ENCODE results near the gene DZIP3. TPM values are rescaled to one million over a fixed set of nuclear protein-coding genes. Genes with fewer than 3 reads are reported as not detected.

DZIP3 gene
- total and polyA plus RNA-seq, 2 of the 13 experiments (the other 11 are each of a cell fraction or from before 2014, with no cell fraction given) = 11.3 to 17.3 TPM

- H3K9ac ChIP-seq (ENCODE audit: insufficient read depth, low read depth, low read length) = no peak overlapping the region
- DNase-seq (ENCODE audit: low spot score) = no peak
- H2AFZ ChIP-seq (ENCODE audit: low read length) = no peak overlapping the region
- H3K79me2 ChIP-seq (ENCODE audit: insufficient read depth, low read length) = no peaks in the 10 kb centered on the region
- ATAC-seq = no peak
- no peak overlapping the region for H3K4me2 ChIP-seq (ENCODE audit: low read depth, low read length)
- intact Hi-C loops (cut with micrococcal nuclease; ENCODE audit: unreplicated experiment) (no loop called here), in situ Hi-C loops (cut with HindIII; ENCODE audit: extremely low pct_ligation_motif_present, low pct_unique_long_range_greater_than_20kb) (no loop called here)
- ChIA-PET POLR2A (no interaction called here), CTCF (ENCODE audit: low intra/inter-chr PET ratio, low total read pairs) (no interaction called here)
- no peaks in the 10 kb centered on the region for H3K27me3 ChIP-seq (ENCODE audit: control insufficient read depth in 1 of 2, insufficient read depth in 2 of 2, low read length in 2 of 2)
- H3K4me1 ChIP-seq (ENCODE audit: insufficient read depth, low read length) = no peaks in the 10 kb centered on the region
- no peaks in the 10 kb centered on the region for H4K20me1 ChIP-seq (ENCODE audit: insufficient read depth, low read length)
- no peaks in the 10 kb centered on the region for H3K9me3 ChIP-seq (ENCODE audit: low read length)
- no peak overlapping the region for H3K27ac ChIP-seq (ENCODE audit: extremely low read length, insufficient read depth, low read length)
- no TSS peak for BruUV-seq (replicated peaks)
- no peak overlapping the region for H3K4me3 ChIP-seq (replicated peaks in 1 of 3; ENCODE audit: insufficient read depth in 1 of 3, low read depth in 2 of 3, low read length in 3 of 3)
- no peak for TF ChIP-seq IKZF1 (IDR thresholded peaks at IDR 0.05)
- no peak for TF ChIP-seq HDAC1 (CRISPR knock-in tag; IDR thresholded peaks at IDR 0.05)
- no peak for TF ChIP-seq HNF4A (CRISPR knock-in tag; IDR thresholded peaks at IDR 0.05)
- no peak for TF ChIP-seq ZNF720 (CRISPR knock-in tag; IDR thresholded peaks at IDR 0.05)
- no peak for TF ChIP-seq ZMYM3 (CRISPR knock-in tag; IDR thresholded peaks at IDR 0.05)
- TF ChIP-seq THAP8 (CRISPR knock-in tag; IDR thresholded peaks at IDR 0.05; ENCODE audit: borderline replicate concordance) = no peak
- no peak for TF ChIP-seq ZKSCAN1 (IDR thresholded peaks at IDR 0.05; ENCODE audit: low read length)
- TF ChIP-seq GPBP1L1 (CRISPR knock-in tag; IDR thresholded peaks at IDR 0.05) = no peak
- TF ChIP-seq ZC3H13 (CRISPR knock-in tag; IDR thresholded peaks at IDR 0.05) = no peak
- no peak for TF ChIP-seq MEIS1 (CRISPR knock-in tag; IDR thresholded peaks at IDR 0.05; ENCODE audit: borderline replicate concordance)
- TF ChIP-seq ERF (CRISPR knock-in tag; IDR thresholded peaks at IDR 0.05) = no peak
- H3K36me3 ChIP-seq (replicated peaks in 1 of 2; ENCODE audit: control insufficient read depth in 1 of 2, insufficient read depth in 2 of 2, low read length in 2 of 2) = no peaks in the 10 kb centered on the region
- WGBS (ENCODE audit: low lambda C conversion rate) = 96% methylated on average over 2 of the region's 2 CpGs
- no peak for FAIRE-seq
These were observed 15.5 kb downstream of the DZIP3 start for GRCh38 chr3:108605028-108605427.
